Measurements from ENCODE around the gene ZHX3. TPM values are rescaled to one million over a fixed set of nuclear protein-coding genes. Genes with fewer than 3 reads are reported as not detected.
A peak's percentile ranks its signal among the peaks of the same experiment; 100 is the strongest.

Gene ZHX3
- total RNA-seq, 2 donors from 2014 or later: 10.9 to 11.9 TPM

DNA sequence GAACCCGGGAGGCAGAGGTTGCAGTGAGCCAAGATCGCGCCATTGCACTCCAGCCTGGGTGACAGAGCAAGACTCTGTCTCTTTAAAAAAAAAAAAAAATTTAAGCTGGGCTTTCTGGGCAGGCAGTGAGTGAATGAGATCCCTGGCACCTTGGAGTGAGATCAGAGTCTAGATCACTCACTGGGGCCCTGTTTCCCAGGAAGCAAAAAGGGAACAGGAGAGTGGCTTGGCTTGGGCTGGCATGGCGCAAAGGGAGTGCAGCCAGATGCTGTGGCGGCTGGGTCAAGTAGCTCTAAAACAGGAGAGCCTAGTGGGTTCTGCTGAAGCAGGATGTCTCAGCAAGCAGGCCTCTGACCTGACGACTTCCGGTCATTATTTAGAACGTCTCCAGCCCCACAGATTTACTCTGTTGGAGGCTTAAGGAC is 169.8 kb downstream of the ZHX3 start:
- no peaks in the 10 kb centered on the region for H3K36me3 ChIP-seq (replicated peaks in 1 of 2; ENCODE audit: insufficient read depth in 1 of 2, low read depth in 2 of 2)
- intact Hi-C loops (cut with DNase I): no loop called here
- 66 to 78% methylated on average over 8 of the region's 8 CpGs for WGBS, 2 donors
- H3K4me1 ChIP-seq: peaks cover 16% of the 10 kb centered on the region
- no peaks in the 10 kb centered on the region for H3K9me3 ChIP-seq
- no peaks in the 10 kb centered on the region for H3K27me3 ChIP-seq
- H3K4me3 ChIP-seq: no peak overlapping the region
- DNase-seq (peak in 2 of 4 donors; percentile 26 to 28), ATAC-seq (no peak)
- H3K27ac ChIP-seq: no peak overlapping the region
- TF ChIP-seq, protein P1, sequence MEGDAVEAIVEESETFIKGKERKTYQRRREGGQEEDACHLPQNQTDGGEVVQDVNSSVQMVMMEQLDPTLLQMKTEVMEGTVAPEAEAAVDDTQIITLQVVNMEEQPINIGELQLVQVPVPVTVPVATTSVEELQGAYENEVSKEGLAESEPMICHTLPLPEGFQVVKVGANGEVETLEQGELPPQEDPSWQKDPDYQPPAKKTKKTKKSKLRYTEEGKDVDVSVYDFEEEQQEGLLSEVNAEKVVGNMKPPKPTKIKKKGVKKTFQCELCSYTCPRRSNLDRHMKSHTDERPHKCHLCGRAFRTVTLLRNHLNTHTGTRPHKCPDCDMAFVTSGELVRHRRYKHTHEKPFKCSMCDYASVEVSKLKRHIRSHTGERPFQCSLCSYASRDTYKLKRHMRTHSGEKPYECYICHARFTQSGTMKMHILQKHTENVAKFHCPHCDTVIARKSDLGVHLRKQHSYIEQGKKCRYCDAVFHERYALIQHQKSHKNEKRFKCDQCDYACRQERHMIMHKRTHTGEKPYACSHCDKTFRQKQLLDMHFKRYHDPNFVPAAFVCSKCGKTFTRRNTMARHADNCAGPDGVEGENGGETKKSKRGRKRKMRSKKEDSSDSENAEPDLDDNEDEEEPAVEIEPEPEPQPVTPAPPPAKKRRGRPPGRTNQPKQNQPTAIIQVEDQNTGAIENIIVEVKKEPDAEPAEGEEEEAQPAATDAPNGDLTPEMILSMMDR (IDR thresholded peaks at IDR 0.05): no peak
- no peak for TF ChIP-seq POLR2A (IDR thresholded peaks at IDR 0.05)

DNA sequence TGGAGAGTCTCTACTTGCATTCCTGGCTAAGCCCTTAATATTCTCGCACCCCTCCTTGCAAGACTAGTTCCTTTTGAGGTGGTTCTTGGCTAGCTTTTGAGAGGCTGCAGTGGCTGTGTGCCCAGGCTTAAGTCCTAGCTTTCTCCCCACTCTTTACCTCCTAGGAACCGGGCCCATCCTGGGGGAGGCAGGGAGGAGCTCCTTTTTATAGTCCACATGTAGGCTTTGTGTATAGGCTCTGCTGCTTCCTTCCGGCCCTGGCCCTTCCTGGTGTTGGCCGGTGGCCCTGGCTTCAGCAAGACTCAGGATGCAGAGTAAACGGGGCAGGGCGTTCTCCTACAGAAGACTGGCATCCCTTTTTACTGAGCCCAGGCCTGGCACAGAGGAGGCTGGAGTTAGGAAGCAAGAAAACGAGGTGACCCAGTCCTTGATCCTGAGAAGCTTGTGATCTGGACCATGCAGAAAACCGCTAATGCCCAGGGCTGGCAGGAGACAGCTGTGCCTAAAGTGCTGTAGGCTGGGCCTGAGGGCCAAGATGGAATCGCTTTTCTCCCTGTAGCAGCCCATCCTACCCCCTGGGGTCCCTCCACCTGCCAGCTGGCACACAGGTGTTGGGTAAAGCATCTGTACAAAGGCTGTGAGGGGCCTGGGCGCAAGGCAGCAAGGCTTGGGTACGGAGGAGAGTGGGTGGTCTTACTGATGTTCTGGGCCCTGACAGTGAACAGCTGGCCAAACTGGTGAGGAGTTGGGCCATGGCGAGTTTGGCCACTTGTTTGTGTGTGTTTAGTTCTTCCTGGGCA is 171.5 kb downstream of the ZHX3 start:
- no peak for TF ChIP-seq POLR2A (IDR thresholded peaks at IDR 0.05)
- TF ChIP-seq, protein P1 (IDR thresholded peaks at IDR 0.05): no peak
- H3K36me3 ChIP-seq (replicated peaks in 1 of 2; ENCODE audit: insufficient read depth in 1 of 2, low read depth in 2 of 2): no peaks in the 10 kb centered on the region
- H3K27ac ChIP-seq: peak overlapping the region in 1 of 4 donors; percentile 16
- H3K4me3 ChIP-seq: no peak overlapping the region
- H3K9me3 ChIP-seq: no peaks in the 10 kb centered on the region
- ATAC-seq (no peak), DNase-seq (no peak)
- intact Hi-C loops (cut with DNase I): no loop called here
- 79 to 84% methylated on average over 2 to 12 of the region's 12 CpGs for WGBS, 2 donors
- H3K4me1 ChIP-seq: peaks cover 26% of the 10 kb centered on the region
- H3K27me3 ChIP-seq: no peaks in the 10 kb centered on the region

DNA sequence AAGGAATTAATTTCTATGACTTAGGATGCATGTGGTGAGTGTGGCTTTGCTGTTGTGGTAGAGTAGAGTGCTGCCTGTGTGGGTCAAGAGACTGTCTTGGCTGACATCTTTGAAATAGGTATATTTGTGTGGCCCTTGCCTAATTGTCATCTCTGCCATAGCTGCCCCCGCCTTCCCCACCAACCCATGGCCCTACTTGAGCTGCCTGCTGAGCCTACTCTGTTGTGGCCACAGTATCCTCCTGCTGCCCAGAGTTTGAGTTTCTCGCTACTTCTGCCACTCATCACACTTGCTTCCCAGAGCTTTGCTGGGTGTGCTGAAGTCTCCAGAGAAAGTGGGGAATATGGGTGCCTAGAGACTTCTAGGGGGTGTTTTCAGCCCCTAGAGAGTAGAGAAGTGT is 172.2 kb downstream of the ZHX3 start:
- DNase-seq (no peak), ATAC-seq (no peak)
- TF ChIP-seq, protein P1 (IDR thresholded peaks at IDR 0.05): no peak
- no peak for TF ChIP-seq POLR2A (IDR thresholded peaks at IDR 0.05)
- no peaks in the 10 kb centered on the region for H3K9me3 ChIP-seq
- H3K4me1 ChIP-seq: peaks cover 33% of the 10 kb centered on the region
- H3K27me3 ChIP-seq: no peaks in the 10 kb centered on the region
- intact Hi-C loops (cut with DNase I): no loop called here
- no peak overlapping the region for H3K4me3 ChIP-seq
- H3K36me3 ChIP-seq (replicated peaks in 1 of 2; ENCODE audit: insufficient read depth in 1 of 2, low read depth in 2 of 2): no peaks in the 10 kb centered on the region
- H3K27ac ChIP-seq: no peak overlapping the region
- WGBS, 2 donors: 94 to 100% methylated on average over 2 of the region's 2 CpGs

DNA sequence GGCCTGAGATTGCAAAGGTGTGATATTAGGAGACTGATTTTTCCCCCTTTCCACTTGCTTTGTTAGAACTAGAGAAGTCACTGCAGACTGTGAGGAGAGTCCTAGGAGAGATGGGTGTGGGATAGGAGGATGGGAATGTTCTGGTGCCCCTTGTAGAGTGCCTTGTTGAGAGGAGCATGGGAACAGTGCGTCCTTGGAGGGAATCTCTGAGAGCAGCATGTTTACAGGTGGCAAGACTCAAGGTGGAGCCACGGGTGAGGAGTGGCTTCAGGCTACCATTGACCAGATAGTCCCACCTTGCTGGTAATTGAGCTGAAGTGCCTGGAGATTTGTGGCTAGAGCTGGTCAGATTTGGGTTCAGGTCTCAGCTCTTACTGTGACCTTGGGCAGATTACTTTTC is 174.2 kb downstream of the ZHX3 start:
- Histone ChIP-seq H3K27ac (no peak overlapping the region), H3K27me3 (no peaks in the 10 kb centered on the region), H3K4me1 (peaks cover 39% of the 10 kb centered on the region), H3K36me3 (replicated peaks in 1 of 2; ENCODE audit: insufficient read depth in 1 of 2, low read depth in 2 of 2) (no peaks in the 10 kb centered on the region), H3K9me3 (no peaks in the 10 kb centered on the region), H3K4me3 (no peak overlapping the region)
- 42 to 60% methylated on average over 2 of the region's 2 CpGs for WGBS, 2 donors
- DNase-seq: no peak
- ATAC-seq: no peak
- intact Hi-C loops (cut with DNase I): no loop called here
- TF ChIP-seq, protein P1 (IDR thresholded peaks at IDR 0.05): no peak
- no peak for TF ChIP-seq POLR2A (IDR thresholded peaks at IDR 0.05)

DNA sequence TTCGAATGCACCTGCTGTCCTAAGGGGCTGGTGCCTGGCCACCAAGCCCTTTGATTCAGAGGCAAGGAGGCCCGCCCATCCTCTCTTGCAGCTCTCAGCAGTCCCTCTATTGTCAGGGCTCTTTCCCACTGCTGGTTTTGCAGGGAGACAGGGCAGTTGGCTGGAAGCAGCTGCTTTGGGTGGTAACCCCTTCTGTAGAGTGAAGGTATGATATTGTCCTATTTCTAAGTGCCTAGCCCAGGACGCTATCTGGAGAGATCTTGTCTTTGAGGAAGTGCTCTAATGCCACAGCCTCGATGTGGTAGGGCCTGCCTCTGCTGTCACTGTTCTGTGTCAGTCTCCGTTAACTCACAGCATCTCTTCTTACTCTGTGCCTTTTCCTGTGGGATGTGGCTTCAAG is 174.6 kb downstream of the ZHX3 start:
- no peak overlapping the region for H3K27ac ChIP-seq
- ATAC-seq: no peak

More for the DNA sequence above, 174.6 kb downstream of the ZHX3 start:
- no peak for DNase-seq
- H3K4me1 ChIP-seq: peaks cover 42% of the 10 kb centered on the region
- no peaks in the 10 kb centered on the region for H3K9me3 ChIP-seq
- WGBS, 2 donors: 59 to 79% methylated on average over 5 of the region's 5 CpGs
- intact Hi-C loops (cut with DNase I): no loop called here
- H3K4me3 ChIP-seq: no peak overlapping the region
- no peaks in the 10 kb centered on the region for H3K36me3 ChIP-seq (replicated peaks in 1 of 2; ENCODE audit: insufficient read depth in 1 of 2, low read depth in 2 of 2)
- no peaks in the 10 kb centered on the region for H3K27me3 ChIP-seq
- no peak for TF ChIP-seq POLR2A (IDR thresholded peaks at IDR 0.05)
- TF ChIP-seq, protein P1 (IDR thresholded peaks at IDR 0.05): no peak
